ENCODE results near the gene TNKS2.
A peak's percentile ranks its signal among the peaks of the same experiment; 100 is the strongest.

DNA sequence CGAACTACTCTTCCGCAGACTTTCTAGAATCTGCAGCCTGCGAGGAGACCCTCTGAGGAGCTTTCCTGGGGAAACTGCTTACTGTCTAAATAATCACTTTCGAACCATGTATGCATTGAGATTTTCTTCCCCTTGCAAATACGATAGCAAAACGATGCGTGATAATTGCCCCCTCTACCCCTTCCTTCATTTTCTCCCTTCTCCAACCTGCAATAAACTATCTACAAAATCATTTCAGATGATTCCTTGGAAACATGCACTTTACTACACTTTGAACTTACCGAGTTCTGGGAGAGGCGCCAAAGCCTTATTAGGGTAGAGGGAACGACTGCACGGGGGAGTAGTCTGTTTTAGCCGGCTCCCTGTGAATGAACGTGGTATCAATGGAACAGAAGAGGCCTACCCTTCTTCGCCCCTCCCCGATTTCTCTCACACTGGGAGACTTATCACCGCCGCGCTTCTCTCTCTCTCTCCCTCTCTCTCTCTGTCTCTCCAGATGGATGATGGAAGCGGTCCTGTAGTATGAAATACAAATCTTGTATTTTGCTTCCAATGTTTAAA is 111.0 kb downstream of the TNKS2 start, which contains the start of gene FGFBP3:
- peak in 1 of 5 experiments; percentile 1 for TF ChIP-seq CTCF (IDR thresholded peaks at IDR 0.05 in 4 of 5, conservative IDR thresholded peaks at IDR 0.05 in 1 of 5)
- no peak for TF ChIP-seq POLR2A (IDR thresholded peaks at IDR 0.05)

All from gastrocnemius medialis (tissue), 4 donors.